ENCODE measurements around the gene BMPR1A.

BMPR1A gene

GRCh38 chr10:86756511-86757112 is at the start of gene BMPR1A:
TSS of gene BMPR1A (plus strand) at chr10:86756619. CDS start at chr10:86876019, 119,400 bp downstream.
- TF ChIP-seq, protein P1, sequence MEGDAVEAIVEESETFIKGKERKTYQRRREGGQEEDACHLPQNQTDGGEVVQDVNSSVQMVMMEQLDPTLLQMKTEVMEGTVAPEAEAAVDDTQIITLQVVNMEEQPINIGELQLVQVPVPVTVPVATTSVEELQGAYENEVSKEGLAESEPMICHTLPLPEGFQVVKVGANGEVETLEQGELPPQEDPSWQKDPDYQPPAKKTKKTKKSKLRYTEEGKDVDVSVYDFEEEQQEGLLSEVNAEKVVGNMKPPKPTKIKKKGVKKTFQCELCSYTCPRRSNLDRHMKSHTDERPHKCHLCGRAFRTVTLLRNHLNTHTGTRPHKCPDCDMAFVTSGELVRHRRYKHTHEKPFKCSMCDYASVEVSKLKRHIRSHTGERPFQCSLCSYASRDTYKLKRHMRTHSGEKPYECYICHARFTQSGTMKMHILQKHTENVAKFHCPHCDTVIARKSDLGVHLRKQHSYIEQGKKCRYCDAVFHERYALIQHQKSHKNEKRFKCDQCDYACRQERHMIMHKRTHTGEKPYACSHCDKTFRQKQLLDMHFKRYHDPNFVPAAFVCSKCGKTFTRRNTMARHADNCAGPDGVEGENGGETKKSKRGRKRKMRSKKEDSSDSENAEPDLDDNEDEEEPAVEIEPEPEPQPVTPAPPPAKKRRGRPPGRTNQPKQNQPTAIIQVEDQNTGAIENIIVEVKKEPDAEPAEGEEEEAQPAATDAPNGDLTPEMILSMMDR (IDR thresholded peaks at IDR 0.05; ENCODE audit: low read depth, low read length, missing control alignments) = no peak
- peak within 1 kb of the TSS; percentile 74 for H3K4me3 ChIP-seq (ENCODE audit: low read depth, low read length)
- no peak for DNase-seq (ENCODE audit: low read depth)

- no peak for DNase-seq (ENCODE audit: low read depth)
- no peak overlapping the region for H3K4me3 ChIP-seq (ENCODE audit: low read depth, low read length)
- TF ChIP-seq, protein P1 (IDR thresholded peaks at IDR 0.05; ENCODE audit: low read depth, low read length, missing control alignments) = no peak
Observed at GRCh38 chr10:86706977-86707376, 49.4 kb upstream of the BMPR1A start.

DNA sequence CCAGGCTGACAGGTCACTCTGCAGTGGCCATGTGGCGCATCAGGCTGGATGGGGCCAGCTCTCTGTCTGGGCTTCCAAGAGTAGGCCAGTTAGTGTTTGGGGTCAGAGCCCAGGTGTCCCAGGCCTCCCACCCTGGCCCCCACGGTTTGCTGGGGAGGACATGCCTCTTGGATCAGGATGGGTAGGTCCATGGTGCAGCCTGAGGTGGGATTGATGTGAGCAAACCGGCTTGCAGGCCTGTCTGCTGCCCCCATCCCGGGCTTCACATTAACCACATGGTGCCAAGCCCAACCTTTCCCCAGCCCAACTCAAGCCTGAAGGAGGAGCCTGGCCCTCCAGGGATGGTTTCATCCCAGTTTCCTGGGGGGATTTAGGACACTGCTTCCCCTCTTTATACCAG is 48.9 kb upstream of the BMPR1A start:
- no peak for DNase-seq (ENCODE audit: low read depth)
- TF ChIP-seq, protein P1 (IDR thresholded peaks at IDR 0.05; ENCODE audit: low read depth, low read length, missing control alignments) = no peak
- no peak overlapping the region for H3K4me3 ChIP-seq (ENCODE audit: low read depth, low read length)

DNA sequence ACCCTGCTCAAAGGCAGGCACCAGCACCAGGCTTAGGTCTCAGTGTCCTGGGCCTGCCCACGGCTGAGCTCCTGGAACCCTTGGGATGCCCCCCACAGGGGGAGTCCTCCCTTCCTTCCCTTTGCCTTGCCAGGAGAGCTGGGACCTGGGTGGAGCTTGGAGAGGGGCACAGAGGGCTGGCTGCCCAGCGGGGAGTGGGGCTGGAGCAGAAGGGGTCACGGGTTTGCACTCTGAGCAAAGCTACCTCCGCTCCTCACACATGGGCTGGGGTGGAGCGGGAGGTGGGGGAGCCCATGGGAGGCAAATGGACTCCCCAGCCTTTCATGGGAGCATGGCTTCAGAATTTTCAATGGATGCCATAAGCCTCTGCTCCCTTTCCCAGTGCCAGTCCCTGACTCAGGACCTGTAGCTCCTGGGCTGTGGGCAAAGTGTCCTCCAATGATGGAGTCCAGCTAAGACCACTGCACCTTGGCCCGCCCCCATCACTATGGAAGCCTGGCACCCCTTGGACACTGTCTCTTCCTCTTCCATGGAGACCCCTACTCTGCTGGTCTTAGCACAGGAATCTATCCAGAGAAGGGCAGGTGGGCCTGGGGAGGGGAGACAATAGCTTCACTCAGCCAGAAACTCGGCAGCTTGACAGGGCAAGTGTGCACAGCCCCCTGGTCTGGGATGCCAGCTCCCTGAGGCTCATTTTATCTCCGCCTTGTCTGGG is 48.2 kb upstream of the BMPR1A start:
- TF ChIP-seq, protein P1 (IDR thresholded peaks at IDR 0.05; ENCODE audit: low read depth, low read length, missing control alignments) = no peak
- no peak for DNase-seq (ENCODE audit: low read depth)
- H3K4me3 ChIP-seq (ENCODE audit: low read depth, low read length) = no peak overlapping the region

GRCh38 chr10:86708783-86709380 is 47.5 kb upstream of the BMPR1A start:
- no peak for DNase-seq (ENCODE audit: low read depth)
- TF ChIP-seq, protein P1 (IDR thresholded peaks at IDR 0.05; ENCODE audit: low read depth, low read length, missing control alignments) = no peak
- H3K4me3 ChIP-seq (ENCODE audit: low read depth, low read length) = no peak overlapping the region

- no peak overlapping the region for H3K4me3 ChIP-seq (ENCODE audit: low read depth, low read length)
- DNase-seq (ENCODE audit: low read depth) = no peak
- TF ChIP-seq, protein P1 (IDR thresholded peaks at IDR 0.05; ENCODE audit: low read depth, low read length, missing control alignments) = no peak
Observed at GRCh38 chr10:86709396-86710185, 46.8 kb upstream of the BMPR1A start.

Measured in GM12864 (cell line).